ENCODE measurements around the gene HDAC3. TPM values are rescaled to one million over a fixed set of nuclear protein-coding genes. Genes with fewer than 3 reads are reported as not detected.

HDAC3 gene
- total RNA-seq, 1 donor from 2014 or later = 42.1 TPM

GRCh38 chr5:141672841-141673813, 36.5 kb upstream of the HDAC3 start:
- ATAC-seq = peak; percentile 55
- no peak for DNase-seq
- H3K27ac ChIP-seq = no peak overlapping the region

GRCh38 chr5:141672071-141672840, 35.6 kb upstream of the HDAC3 start:
- H3K36me3 ChIP-seq = peaks cover 7% of the 10 kb centered on the region

More at GRCh38 chr5:141672841-141673813, 36.5 kb upstream of the HDAC3 start:
- intact Hi-C loops (cut with DNase I) = no loop called here
- Histone ChIP-seq H3K9me3 (no peaks in the 10 kb centered on the region), H3K4me3 (no peak overlapping the region), H3K27me3 (no peaks in the 10 kb centered on the region), H3K36me3 (peaks cover 11% of the 10 kb centered on the region), H3K4me1 (no peaks in the 10 kb centered on the region)
- no peak for TF ChIP-seq CTCF (IDR thresholded peaks at IDR 0.05)

GRCh38 chr5:141669520-141669919, 32.9 kb upstream of the HDAC3 start:
- intact Hi-C loops (cut with DNase I) = no loop called here
- Histone ChIP-seq H3K4me1 (no peaks in the 10 kb centered on the region), H3K4me3 (no peak overlapping the region), H3K36me3 (peaks cover 10% of the 10 kb centered on the region), H3K27ac (no peak overlapping the region), H3K9me3 (no peaks in the 10 kb centered on the region), H3K27me3 (no peaks in the 10 kb centered on the region)
- DNase-seq = no peak
- TF ChIP-seq CTCF (IDR thresholded peaks at IDR 0.05) = no peak
- ATAC-seq = no peak

More at GRCh38 chr5:141672071-141672840, 35.6 kb upstream of the HDAC3 start:
- DNase-seq = no peak
- Histone ChIP-seq H3K4me1 (no peaks in the 10 kb centered on the region), H3K4me3 (no peak overlapping the region), H3K27me3 (no peaks in the 10 kb centered on the region), H3K9me3 (no peaks in the 10 kb centered on the region), H3K27ac (no peak overlapping the region)
- no peak for TF ChIP-seq CTCF (IDR thresholded peaks at IDR 0.05)
- intact Hi-C loops (cut with DNase I) = no loop called here
- ATAC-seq = peak; percentile 4

GRCh38 chr5:141668601-141669265, 32.1 kb upstream of the HDAC3 start:
- Histone ChIP-seq H3K36me3 (peaks cover 14% of the 10 kb centered on the region), H3K27me3 (no peaks in the 10 kb centered on the region), H3K9me3 (no peaks in the 10 kb centered on the region), H3K27ac (no peak overlapping the region), H3K4me1 (no peaks in the 10 kb centered on the region), H3K4me3 (no peak overlapping the region)
- TF ChIP-seq CTCF (IDR thresholded peaks at IDR 0.05) = no peak
- intact Hi-C loops (cut with DNase I) = no loop called here
- DNase-seq (no peak), ATAC-seq (no peak)
